ENCODE data around the gene DDIT3.
"Not testable (repeated sequence)": the region's sequence is repeated elsewhere in the genome, so short reads cannot be mapped to it uniquely, and the experiment has no call there.

The DDIT3 gene

GRCh38 chr12:57520053-57520818 is at the start of gene DDIT3:
Gene DDIT3 (minus strand): TSS chr12:57520514. CDS start chr12:57517406, 3,108 bp downstream.
- peak; percentile 99 for DNase-seq

GRCh38 chr12:57569858-57570257 is 49.5 kb upstream of the DDIT3 start:
- DNase-seq: no peak

- DNase-seq: no peak
These were observed 48.5 kb upstream of the DDIT3 start for GRCh38 chr12:57568838-57569237.

- no peak for DNase-seq
These were observed 43.9 kb upstream of the DDIT3 start for GRCh38 chr12:57564178-57564740.

GRCh38 chr12:57563358-57563757 is 43.0 kb upstream of the DDIT3 start:
- no peak for DNase-seq

- not testable (repeated sequence) for DNase-seq
These were observed 40.8 kb upstream of the DDIT3 start for GRCh38 chr12:57561117-57561516.

- no peak for DNase-seq
These were observed 40.2 kb upstream of the DDIT3 start for GRCh38 chr12:57560516-57560915.

- DNase-seq: no peak
These were observed 38.5 kb upstream of the DDIT3 start for GRCh38 chr12:57558864-57559263.

GRCh38 chr12:57554897-57555296 is 34.6 kb upstream of the DDIT3 start:
- DNase-seq: no peak

GRCh38 chr12:57554453-57554852 is 34.1 kb upstream of the DDIT3 start:
- no peak for DNase-seq

- no peak for DNase-seq
These were observed 33.3 kb upstream of the DDIT3 start for GRCh38 chr12:57553343-57554202.

GRCh38 chr12:57552835-57553313 is 32.6 kb upstream of the DDIT3 start:
- no peak for DNase-seq

- no peak for DNase-seq
These were observed 32.0 kb upstream of the DDIT3 start for GRCh38 chr12:57552306-57552651.

GRCh38 chr12:57551637-57552305 is 31.5 kb upstream of the DDIT3 start:
- no peak for DNase-seq

GRCh38 chr12:57550641-57551549 is 30.6 kb upstream of the DDIT3 start:
- DNase-seq: no peak

- peak; percentile 45 for DNase-seq
These were observed 29.8 kb upstream of the DDIT3 start, which contains the start of gene KIF5A for GRCh38 chr12:57549909-57550640. Gene KIF5A (plus strand): TSS chr12:57550044. CDS start chr12:57550272, 228 bp downstream.

- no peak for DNase-seq
These were observed 29.0 kb upstream of the DDIT3 start for GRCh38 chr12:57549203-57549908.

GRCh38 chr12:57548488-57548887 is 28.2 kb upstream of the DDIT3 start:
- DNase-seq: no peak

GRCh38 chr12:57548013-57548315 is 27.6 kb upstream of the DDIT3 start:
- DNase-seq: no peak

GRCh38 chr12:57547288-57548012 is 27.1 kb upstream of the DDIT3 start:
- DNase-seq: no peak

Data from RPMI8226 (cell line).